Heart left ventricle (tissue), 13 donors: ENCODE results near the gene F3.

Experiments used
- CTCF ChIP-seq, 12 donors: fragments of 200-600 bp; sonication (generic) in 4 of 12; IDR thresholded peaks; one replicate each; pipeline versions ENCODE4 v1.5.0 to v1.8.0; 2018 to 2022; ENCODE audit warnings: antibody characterized with exemption in 12 of 12, mild to moderate bottlenecking in 5 of 12
- POLR2A ChIP-seq, 2 donors: fragments of 450-650 bp; IDR thresholded peaks; one replicate each; pipeline ENCODE4 v1.6.1; 2017; ENCODE audit warnings: antibody characterized with exemption in 2 of 2, mild to moderate bottlenecking in 2 of 2, moderate library complexity in 2 of 2
- donor health status: ischemic (EF 13 %, LVEDD 7.1; RV severe dilation, severe dysfunction).
- donor health status: DM: no; HTN: yes; CAD: no.
- donor health status: DM: no; HTN: no; CAD: no.
- donor health status: ischemic (EF 25% LVEDD 6.9; RV normal size, moderate dysfunction).
- donor health status: ischemic (EF 25% LVEDD 5.7; RV mildly dilated, moderate dysfunction).
- donor health status: ischemic (EF 35%, LVEDD 5.7; RV mildly dilated, moderate dysfunction).
- donor health status: nonischemic (EF 11% LVEDD 7.7; RV severe dilation, severe dysfunction).
- donor health status: DM: yes; HTN: yes; CAD: no.
- donor health status: PGD.
- donor health status: ischemic (EF 29% LVEDD 5.4; RV normal size, mild dysfunction).
- donor health status: nonischemic (EF 23%, LVEDD 6.1; RV moderate dilation, normal function).

GRCh38 chr1:94535095-94535494 is 6.5 kb downstream of the F3 start:
- no peak for TF ChIP-seq POLR2A (IDR thresholded peaks at IDR 0.05)
- TF ChIP-seq CTCF (IDR thresholded peaks at IDR 0.05): no peak
